Testis (tissue), 3 donors: Measurements from ENCODE around the gene RAP1GAP2. TPM values are rescaled to one million over a fixed set of nuclear protein-coding genes. Genes with fewer than 3 reads are reported as not detected.

Experiments
- DNase-seq: peaks from one replicate; pipeline ENCODE4 v3.0.0-alpha.2; 2019
- H3K27ac ChIP-seq, 2 donors: fragments of 200-600 bp; sonication (generic); one replicate each; pipeline ENCODE4 v1.5.1; 2019
- H3K27me3 ChIP-seq: fragments of 200-600 bp; sonication (generic); one replicate; pipeline ENCODE4 v1.5.1; 2019
- H3K36me3 ChIP-seq: fragments of 200-600 bp; sonication (generic); one replicate; pipeline ENCODE4 v1.5.1; 2017; ENCODE audit warnings: low read depth; ENCODE audit errors: missing control alignments
- H3K4me1 ChIP-seq: fragments of 200-600 bp; sonication (generic); one replicate; pipeline ENCODE4 v1.5.1; 2019
- H3K4me3 ChIP-seq, 2 donors: fragments of 200-600 bp; sonication (generic); one replicate each; pipeline ENCODE4 v1.5.1; 2017 to 2019
- H3K9me3 ChIP-seq: fragments of 200-600 bp; sonication (generic); one replicate; pipeline ENCODE4 v1.5.1; 2017
- POLR2A ChIP-seq: fragments of 450-650 bp; IDR thresholded peaks from one replicate; pipeline ENCODE4 v1.6.1; 2017; ENCODE audit warnings: antibody characterized with exemption, mild to moderate bottlenecking, moderate library complexity
- WGBS, 2 donors: methylation state at CpG; one replicate each; pipeline ENCODE4 v1.1.5; 2018; 5-methylcytosine and 5-hydroxymethylcytosine counted together
- intact Hi-C: fragments of 100-400 bp; cut with DNase I; formaldehyde crosslinking; loops from one replicate; pipeline ENCODE4 v1.15.1; 2023; ENCODE audit warnings: low total_unique reads
- polyA plus RNA-seq: library from polyadenylated mRNA; stranded (reverse); fragments of 350-450 nt; fragmentation: Illumina TruSeq; extraction: RNeasy Lipid Tissue Mini Kit (QIAGEN cat#74804); gene quantifications from one replicate; pipeline ENCODE4 v1.2.3, GENCODE V29; 2014; ENCODE audit warnings: low read depth, low replicate concordance; ENCODE audit not compliant: insufficient read depth
- total RNA-seq, 2 donors: library from RNA; depleted of rRNA; stranded (reverse); fragments of >200 nt; gene quantifications; one replicate each; pipeline ENCODE4 v1.2.3, GENCODE V29; 2016
- TF ChIP-seq, protein P1 (sequence below), 3 experiments: fragments of 450-650 bp in 2 of 3; fragments of 200-600 bp in 1 of 3; sonication (generic) in 1 of 3; IDR thresholded peaks; one replicate each; pipeline ENCODE4 v1.5.1; 2016 to 2019; ENCODE audit warnings: antibody characterized with exemption in 3 of 3, mild to moderate bottlenecking in 2 of 3, moderate library complexity in 1 of 3

RAP1GAP2 gene
- total and polyA plus RNA-seq, 3 donors from 2014 or later, result 10.4 to 21.7 (median 15.1) TPM

- Histone ChIP-seq H3K27ac (no peak overlapping the region), H3K4me1 (no peaks in the 10 kb centered on the region), H3K27me3 (no peaks in the 10 kb centered on the region), H3K4me3 (no peak overlapping the region), H3K36me3 (no peaks in the 10 kb centered on the region), H3K9me3 (no peaks in the 10 kb centered on the region)
- intact Hi-C loops, result no loop called here
- TF ChIP-seq POLR2A, result no peak
- TF ChIP-seq, protein P1, sequence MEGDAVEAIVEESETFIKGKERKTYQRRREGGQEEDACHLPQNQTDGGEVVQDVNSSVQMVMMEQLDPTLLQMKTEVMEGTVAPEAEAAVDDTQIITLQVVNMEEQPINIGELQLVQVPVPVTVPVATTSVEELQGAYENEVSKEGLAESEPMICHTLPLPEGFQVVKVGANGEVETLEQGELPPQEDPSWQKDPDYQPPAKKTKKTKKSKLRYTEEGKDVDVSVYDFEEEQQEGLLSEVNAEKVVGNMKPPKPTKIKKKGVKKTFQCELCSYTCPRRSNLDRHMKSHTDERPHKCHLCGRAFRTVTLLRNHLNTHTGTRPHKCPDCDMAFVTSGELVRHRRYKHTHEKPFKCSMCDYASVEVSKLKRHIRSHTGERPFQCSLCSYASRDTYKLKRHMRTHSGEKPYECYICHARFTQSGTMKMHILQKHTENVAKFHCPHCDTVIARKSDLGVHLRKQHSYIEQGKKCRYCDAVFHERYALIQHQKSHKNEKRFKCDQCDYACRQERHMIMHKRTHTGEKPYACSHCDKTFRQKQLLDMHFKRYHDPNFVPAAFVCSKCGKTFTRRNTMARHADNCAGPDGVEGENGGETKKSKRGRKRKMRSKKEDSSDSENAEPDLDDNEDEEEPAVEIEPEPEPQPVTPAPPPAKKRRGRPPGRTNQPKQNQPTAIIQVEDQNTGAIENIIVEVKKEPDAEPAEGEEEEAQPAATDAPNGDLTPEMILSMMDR (IDR thresholded peaks at IDR 0.05), result no peak
- 33 to 35% methylated on average over 10 of the region's 10 CpGs for WGBS, 2 donors
- no peak for DNase-seq
Measured at GRCh38 chr17:2924211-2924610, 128.0 kb downstream of the RAP1GAP2 start.

GRCh38 chr17:2925011-2925410, 128.8 kb downstream of the RAP1GAP2 start:
- no peaks in the 10 kb centered on the region for H3K27me3 ChIP-seq
- no peak overlapping the region for H3K27ac ChIP-seq
- no peaks in the 10 kb centered on the region for H3K4me1 ChIP-seq
- 89% methylated on average over 8 of the region's 8 CpGs for WGBS, 2 donors
- DNase-seq, result no peak
- TF ChIP-seq, protein P1 (IDR thresholded peaks at IDR 0.05), result no peak
- TF ChIP-seq POLR2A, result no peak
- intact Hi-C loops, result no loop called here
- no peaks in the 10 kb centered on the region for H3K9me3 ChIP-seq
- no peaks in the 10 kb centered on the region for H3K36me3 ChIP-seq
- no peak overlapping the region for H3K4me3 ChIP-seq

- TF ChIP-seq, protein P1 (IDR thresholded peaks at IDR 0.05), result no peak
- TF ChIP-seq POLR2A, result no peak
- intact Hi-C loops, result no loop called here
- H3K4me3 ChIP-seq, result no peak overlapping the region
- no peaks in the 10 kb centered on the region for H3K9me3 ChIP-seq
- no peak for DNase-seq
- no peak overlapping the region for H3K27ac ChIP-seq
- H3K36me3 ChIP-seq, result no peaks in the 10 kb centered on the region
- 72 to 74% methylated on average over 11 to 14 of the region's 14 CpGs for WGBS, 2 donors
- H3K4me1 ChIP-seq, result no peaks in the 10 kb centered on the region
- H3K27me3 ChIP-seq, result no peaks in the 10 kb centered on the region
Measured at GRCh38 chr17:2926019-2926650, 129.9 kb downstream of the RAP1GAP2 start.

DNA sequence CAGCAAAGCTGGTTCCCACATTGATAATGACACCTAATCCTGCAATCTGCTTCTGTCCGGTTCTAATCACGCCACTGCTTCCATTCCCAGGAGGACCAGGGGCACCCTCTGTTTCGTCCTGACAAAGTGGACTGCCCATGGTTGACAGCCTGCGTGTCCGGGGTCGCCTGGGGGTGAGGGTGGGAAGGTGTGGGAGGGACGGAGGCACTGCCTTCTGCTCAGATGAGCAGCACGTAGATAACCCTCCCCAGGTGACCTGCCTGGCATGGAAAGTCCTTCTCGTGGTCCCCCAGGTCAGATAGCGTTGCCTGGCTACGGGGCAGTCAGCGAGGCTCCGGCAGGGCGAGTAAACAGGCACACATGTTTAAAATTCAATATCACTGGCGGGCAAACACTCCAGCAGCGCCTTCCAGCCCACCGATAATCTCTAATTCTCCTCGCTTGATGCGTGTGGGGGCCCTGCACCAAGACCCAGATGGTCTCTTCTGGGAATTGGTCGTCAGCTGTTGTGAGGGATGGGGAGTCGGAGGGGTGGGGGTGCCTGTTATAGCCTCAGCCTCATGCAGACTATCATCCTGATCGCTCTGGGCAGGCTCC, 132.2 kb downstream of the RAP1GAP2 start:
- intact Hi-C loops, result no loop called here
- Histone ChIP-seq H3K36me3 (no peaks in the 10 kb centered on the region), H3K4me3 (no peak overlapping the region), H3K27me3 (no peaks in the 10 kb centered on the region), H3K27ac (no peak overlapping the region), H3K4me1 (no peaks in the 10 kb centered on the region), H3K9me3 (no peaks in the 10 kb centered on the region)
- 86 to 93% methylated on average over 21 to 22 of the region's 22 CpGs for WGBS, 2 donors
- TF ChIP-seq, protein P1 (IDR thresholded peaks at IDR 0.05), result no peak
- no peak for TF ChIP-seq POLR2A
- no peak for DNase-seq
